ENCODE data around the gene RAB30. TPM values are rescaled to one million over a fixed set of nuclear protein-coding genes. Genes with fewer than 3 reads are reported as not detected.
A peak's percentile ranks its signal among the peaks of the same experiment; 100 is the strongest.

RAB30 gene
- polyA plus RNA-seq, 3 donors: 8.3 to 8.6 (median 8.4) TPM

DNA sequence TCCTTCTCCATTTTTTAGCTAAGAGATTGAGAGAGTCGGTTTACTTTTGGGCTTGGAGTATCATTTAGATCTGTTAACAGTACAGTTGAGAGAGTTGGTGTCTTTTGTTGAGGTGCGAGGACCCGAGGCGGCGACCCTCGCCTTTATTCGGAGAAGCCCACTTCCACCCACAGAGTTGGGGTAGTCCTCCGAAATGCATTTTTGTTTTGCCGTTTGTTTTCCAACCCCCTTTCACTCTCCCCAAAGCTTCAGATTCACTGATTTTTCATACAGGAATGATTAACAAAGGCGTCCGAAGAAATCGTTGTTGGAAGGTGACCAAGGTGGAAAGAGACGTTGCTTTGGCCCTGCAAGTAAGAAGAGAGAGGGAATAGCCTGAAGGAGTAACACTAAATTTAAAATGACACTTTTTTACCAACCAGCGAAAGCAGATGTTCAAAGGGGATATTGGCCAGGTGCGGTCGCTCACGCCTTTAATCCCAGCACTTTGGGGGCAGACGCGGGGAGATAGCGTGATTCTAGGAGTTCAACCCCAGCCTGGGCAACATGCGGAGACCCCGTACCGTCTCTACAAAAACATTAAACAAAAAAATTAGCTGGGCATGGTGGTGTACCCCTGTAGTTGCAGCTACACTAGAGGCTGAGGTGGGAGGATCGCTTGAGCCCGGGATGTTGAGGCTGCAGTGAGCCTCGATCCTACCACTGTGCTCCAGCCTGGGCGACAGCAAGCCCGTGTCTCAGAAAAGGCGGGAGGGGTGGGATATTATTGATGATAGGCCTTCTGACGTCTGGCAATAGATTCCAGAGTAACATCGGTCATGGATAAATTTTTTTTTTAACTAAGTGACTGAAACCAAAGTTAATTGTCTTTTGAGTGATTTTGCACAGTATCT, 899 bp upstream of the RAB30 start:
- DNase-seq (ENCODE audit: low read depth in 3 of 3, low spot score in 2 of 3): no peak

DNA sequence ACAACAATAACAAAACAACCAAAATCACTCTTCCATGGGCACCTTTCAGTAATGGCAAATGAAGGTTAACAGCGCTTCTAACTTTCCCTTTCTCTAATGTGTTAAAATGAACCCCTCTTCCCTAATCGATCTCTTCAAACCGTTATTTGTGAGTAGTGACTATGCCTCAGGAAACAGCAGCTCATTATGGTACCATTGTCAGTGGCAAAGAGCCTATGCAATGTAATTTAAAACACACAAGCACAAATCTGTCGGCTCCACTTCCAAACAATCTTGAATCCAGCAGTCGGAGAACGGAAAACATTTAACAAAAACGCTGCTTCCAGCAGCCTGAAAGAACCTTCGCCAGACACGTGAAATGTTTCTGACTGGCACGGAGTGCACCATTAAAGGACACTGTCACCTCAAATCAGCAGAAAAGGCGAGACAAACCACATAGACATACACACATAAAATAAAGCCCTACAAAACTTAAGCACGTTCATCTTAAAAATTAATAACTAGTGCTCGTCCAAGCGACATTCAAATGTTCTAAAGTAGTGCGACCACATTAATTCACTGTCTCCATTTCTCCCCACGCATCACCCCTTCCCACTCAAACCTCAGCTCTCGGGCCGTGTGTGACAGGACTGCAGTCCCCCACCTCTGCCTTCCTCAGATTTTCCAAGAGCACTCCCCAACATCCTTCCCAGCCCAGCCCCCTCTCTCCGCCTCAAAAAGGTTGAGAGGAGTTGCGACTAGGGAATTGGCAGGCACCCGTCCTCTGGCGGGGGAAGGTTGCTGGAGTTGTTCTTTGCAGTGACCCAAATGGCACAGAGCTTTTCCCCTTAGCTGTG, 748 bp downstream of the RAB30 start:
- peak in 1 of 3 donors; percentile 43 for DNase-seq (ENCODE audit: low read depth in 3 of 3, low spot score in 2 of 3)

DNA sequence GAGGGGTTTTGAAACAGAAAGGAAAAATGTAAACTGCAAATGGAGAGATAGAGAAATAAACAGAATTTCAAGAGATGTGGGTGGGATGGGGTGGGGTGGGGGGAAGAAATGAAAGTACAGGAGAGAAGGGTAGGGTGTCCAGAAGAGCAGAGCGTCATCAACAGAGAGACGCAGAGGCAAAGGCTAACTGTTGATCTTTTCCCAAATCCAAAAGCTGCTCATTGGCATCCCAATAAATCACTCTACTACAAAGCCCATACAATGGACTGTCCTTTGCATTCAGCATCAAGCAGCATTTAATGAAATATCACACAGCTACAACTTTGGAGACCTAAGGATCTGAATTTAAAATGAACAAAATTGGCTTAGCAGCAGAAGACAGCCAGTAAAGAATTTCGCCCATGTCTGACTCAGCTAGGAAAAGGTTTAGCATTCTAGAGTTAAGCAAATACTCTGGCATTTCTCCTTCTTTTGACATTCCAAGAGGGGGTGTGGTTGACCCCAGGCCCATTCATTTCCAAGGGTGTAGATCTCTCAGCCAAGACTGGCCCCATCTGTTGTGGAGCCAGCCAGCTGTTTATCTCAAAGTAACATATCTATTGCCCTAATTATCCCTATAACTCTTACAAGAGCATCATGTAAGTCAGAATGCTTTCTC, 1.5 kb downstream of the RAB30 start:
- no peak for DNase-seq (ENCODE audit: low read depth in 3 of 3, low spot score in 2 of 3)

DNA sequence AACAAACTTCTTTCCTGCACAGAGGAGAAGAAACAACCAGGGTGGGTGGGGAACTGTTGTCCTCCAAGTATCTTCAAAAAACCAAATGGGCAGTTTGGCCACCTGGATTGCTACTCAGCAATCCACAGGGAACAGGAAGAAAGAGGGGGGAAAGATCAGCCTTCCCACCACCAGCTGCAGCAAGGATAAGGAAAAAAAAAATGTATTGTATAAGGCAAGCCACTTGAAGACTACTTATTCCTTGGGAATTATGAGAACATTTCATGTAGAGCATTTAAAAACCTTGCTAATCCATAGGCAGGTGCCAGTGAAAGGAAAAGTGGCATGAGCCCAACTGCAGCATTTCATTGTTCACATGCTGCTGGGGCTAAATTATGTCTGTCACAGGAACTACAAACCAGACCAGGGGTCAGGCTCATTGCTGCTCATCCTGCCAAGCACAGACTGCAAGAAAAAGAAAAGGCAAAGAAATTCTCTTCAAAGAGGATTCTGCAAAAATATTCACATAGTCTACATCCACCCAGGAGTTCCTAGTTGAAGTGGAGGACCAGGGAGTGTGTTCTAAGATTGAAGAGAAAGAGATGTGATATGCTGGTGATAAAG, 2.2 kb downstream of the RAB30 start:
- no peak for DNase-seq (ENCODE audit: low read depth in 3 of 3, low spot score in 2 of 3)

GRCh38 chr11:83068568-83068967, 3.1 kb downstream of the RAB30 start:
- DNase-seq (ENCODE audit: low read depth in 3 of 3, low spot score in 2 of 3): no peak

DNA sequence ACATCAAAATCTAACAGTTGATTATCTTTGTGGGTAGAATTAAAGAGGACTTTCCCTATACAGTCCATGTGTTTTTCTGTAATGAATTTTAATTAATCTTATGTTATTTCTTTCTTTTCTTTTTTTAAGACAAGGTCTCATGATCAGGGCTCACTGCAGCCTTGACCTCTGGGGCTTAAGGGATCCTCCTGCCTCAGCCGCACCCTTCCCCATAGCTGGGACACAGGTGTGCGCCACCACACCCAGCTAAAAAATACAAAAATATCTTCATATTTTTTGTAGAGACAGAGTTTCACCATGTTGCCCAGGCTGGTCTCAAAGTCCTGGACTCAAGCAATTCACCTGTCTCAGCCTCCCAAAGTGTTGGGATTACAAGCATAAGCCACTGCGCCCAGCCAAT, 7.7 kb downstream of the RAB30 start:
- DNase-seq (ENCODE audit: low read depth in 3 of 3, low spot score in 2 of 3): no peak

DNA sequence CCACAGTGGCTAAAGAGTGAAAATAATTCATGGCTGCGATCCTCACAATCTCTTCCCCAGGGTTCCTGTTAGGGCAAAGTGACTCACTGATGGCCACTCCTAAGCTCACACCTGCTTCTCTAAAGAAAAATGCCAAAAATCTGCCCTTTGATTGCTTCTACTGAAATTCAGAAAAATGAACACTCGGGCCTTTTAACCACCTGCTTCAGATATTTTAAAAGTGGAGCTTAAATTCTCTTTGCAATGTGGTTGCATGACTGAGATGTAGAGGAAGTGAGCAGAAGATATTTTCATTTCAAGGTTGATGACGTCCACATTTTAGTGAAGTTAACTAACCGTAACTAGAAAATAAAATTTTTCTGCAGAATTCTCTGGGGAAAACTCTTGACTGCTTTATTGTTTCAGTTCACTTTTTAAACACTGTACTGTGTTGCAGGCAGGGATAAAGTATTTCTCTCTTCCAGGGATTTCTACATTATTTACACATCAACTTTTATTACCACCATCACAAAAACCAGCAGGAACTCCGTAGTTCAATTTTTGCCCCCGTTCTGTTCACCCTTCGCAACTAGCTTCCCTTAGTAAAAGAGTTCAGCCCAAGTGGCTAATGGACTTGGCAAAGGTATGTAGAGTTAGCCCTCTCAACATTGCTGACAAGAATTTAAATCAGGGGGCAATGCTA, 8.5 kb downstream of the RAB30 start:
- no peak for DNase-seq (ENCODE audit: low read depth in 3 of 3, low spot score in 2 of 3)

DNA sequence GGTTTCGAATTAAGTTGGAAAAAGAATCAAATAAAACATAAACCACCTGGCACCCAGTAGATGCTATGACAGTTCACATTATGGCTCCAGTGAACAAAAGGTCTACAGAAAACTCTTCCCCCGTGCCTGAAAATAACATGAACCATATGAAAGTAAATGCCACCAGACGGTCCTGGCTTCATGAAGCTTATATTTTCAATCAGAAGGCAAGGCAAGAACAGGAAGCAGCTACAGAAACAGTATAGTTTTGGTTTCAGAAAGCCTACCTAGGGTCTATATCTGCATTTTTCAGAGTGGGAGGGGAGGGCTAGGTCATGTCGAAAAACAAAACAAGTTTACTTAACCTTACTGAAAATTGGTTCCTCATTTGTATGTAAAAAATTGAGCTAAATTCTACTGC, 9.8 kb downstream of the RAB30 start:
- no peak for DNase-seq (ENCODE audit: low read depth in 3 of 3, low spot score in 2 of 3)

DNA sequence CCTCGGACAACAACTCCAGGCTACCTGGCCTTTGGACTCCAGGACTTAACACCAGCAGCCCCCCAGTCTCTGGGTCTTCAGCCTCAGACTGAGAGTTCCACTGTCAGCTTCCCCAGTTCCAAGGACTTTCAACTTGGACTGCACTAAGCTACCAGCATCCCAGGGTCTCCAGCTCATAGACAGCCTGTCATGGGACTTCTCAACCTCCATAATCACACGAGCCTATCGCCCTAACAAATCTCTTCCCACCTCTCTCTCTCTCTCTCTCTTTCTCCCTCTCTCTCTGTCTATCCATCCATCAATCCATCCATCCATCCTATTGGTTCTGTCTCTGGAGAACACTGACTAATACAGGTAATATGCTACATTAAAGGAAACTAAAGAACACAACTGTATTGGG, 10.7 kb downstream of the RAB30 start:
- DNase-seq (ENCODE audit: low read depth in 3 of 3, low spot score in 2 of 3): no peak

- DNase-seq (ENCODE audit: low read depth in 3 of 3, low spot score in 2 of 3): no peak
These were observed 14.0 kb downstream of the RAB30 start for GRCh38 chr11:83057721-83058120.

- DNase-seq (ENCODE audit: low read depth in 3 of 3, low spot score in 2 of 3): no peak
These were observed 15.1 kb downstream of the RAB30 start for GRCh38 chr11:83056611-83057010.

GRCh38 chr11:83056204-83056603, 15.5 kb downstream of the RAB30 start:
- DNase-seq (ENCODE audit: low read depth in 3 of 3, low spot score in 2 of 3): no peak

GRCh38 chr11:83054904-83055380, 16.8 kb downstream of the RAB30 start:
- DNase-seq (ENCODE audit: low read depth in 3 of 3, low spot score in 2 of 3): no peak

DNA sequence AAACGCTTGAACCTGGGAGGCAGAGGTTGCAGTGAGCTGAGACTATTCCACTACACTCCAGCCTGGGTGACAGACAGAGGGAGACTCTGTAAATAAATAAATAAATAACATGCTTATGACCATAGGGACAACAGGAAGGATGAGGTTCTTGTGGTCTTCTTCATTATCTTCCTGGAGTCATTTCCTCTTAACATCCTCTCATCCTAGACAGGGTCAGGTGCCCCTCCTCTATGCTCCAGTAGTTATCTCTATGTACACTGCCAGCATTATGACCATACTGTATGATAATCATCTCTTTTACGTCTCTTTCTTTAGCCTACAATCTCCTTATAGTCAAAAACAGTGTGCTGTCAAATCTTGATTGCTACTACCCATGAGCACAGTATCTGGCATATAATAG, 17.7 kb downstream of the RAB30 start:
- no peak for DNase-seq (ENCODE audit: low read depth in 3 of 3, low spot score in 2 of 3)

- DNase-seq (ENCODE audit: low read depth in 3 of 3, low spot score in 2 of 3): no peak
These were observed 19.7 kb downstream of the RAB30 start for GRCh38 chr11:83051760-83052671.

DNA sequence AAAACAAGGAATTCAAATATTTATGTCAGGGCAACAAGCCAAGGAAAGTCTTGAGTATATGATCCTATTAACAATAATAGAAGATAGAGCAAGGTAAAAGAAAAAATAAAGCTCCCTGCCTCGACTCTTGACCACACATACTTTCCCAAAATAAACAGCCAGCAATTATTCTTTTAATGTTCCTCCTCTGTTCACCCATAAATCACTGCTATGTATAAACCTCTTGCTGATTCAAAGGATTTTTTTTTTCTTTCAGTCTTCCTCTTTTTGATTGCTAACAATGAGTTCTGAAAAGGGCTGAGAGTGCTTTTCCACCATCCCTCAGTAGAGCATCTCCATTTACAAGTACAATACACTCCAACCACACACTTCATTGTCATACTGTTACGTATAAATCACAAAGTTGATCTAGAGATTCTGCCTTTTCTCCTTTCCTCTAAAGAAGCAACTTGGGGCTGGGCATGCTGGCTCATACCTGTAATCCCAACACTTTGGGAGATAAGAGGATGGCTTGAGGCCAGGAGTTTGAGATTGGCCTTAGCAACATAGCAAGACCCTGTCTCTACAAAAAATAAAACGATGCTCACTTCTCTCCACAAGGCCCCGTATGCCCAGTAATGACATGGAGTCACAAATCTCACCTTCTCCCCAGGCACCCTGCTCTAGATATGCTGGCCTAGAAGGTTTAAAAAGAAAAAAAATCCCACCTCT, 24.0 kb downstream of the RAB30 start:
- no peak for DNase-seq (ENCODE audit: low read depth in 3 of 3, low spot score in 2 of 3)

- no peak for DNase-seq (ENCODE audit: low read depth in 3 of 3, low spot score in 2 of 3)
These were observed 25.0 kb downstream of the RAB30 start for GRCh38 chr11:83046621-83047172.
